Breast epithelium (tissue), 4 donors: ENCODE measurements around the gene PAX7. TPM values are rescaled to one million over a fixed set of nuclear protein-coding genes. Genes with fewer than 3 reads are reported as not detected.

Experiments used
- DNase-seq, 2 donors: peaks; one replicate each; pipeline ENCODE4 v3.0.0-alpha.2; 2019; ENCODE audit warnings: low spot score in 2 of 2
- H3K27ac ChIP-seq, 2 donors: fragments of 200-600 bp; sonication (generic) in 1 of 2; one replicate each; pipeline ENCODE4 v1.5.1; 2016 to 2019; ENCODE audit warnings: mild to moderate bottlenecking in 1 of 2
- H3K27me3 ChIP-seq, 2 donors: fragments of 200-600 bp; sonication (generic) in 1 of 2; one replicate each; pipeline versions ENCODE4 v1.5.1 to v1.6.0; 2017 to 2019; ENCODE audit warnings: control low read depth in 1 of 2, mild to moderate bottlenecking in 1 of 2
- H3K36me3 ChIP-seq: fragments of 200-600 bp; one replicate; pipeline ENCODE4 v1.5.1; 2019
- H3K4me1 ChIP-seq, 2 donors: fragments of 200-600 bp; sonication (generic); one replicate each; pipeline ENCODE4 v1.5.1; 2016 to 2019; ENCODE audit warnings: control low read depth in 1 of 2
- H3K4me3 ChIP-seq, 3 donors: fragments of 200-600 bp; sonication (generic); 1 replicate in 2 of 3; 2 replicates in 1 of 3; pipeline ENCODE4 v1.5.1; 2016 to 2019; ENCODE audit warnings: mild to moderate bottlenecking in 3 of 3, moderate library complexity in 2 of 3
- H3K9me3 ChIP-seq, 2 donors: fragments of 200-600 bp; sonication (generic) in 1 of 2; one replicate each; pipeline ENCODE4 v1.5.1; 2016 to 2019; ENCODE audit warnings: control low read depth in 1 of 2
- CTCF ChIP-seq, 3 donors: fragments of 450-650 bp; IDR thresholded peaks; one replicate each; pipeline ENCODE4 v1.5.1; 2016 to 2017; ENCODE audit warnings: antibody characterized with exemption in 3 of 3, mild to moderate bottlenecking in 3 of 3, moderate library complexity in 3 of 3
- POLR2A ChIP-seq: fragments of 450-650 bp; IDR thresholded peaks from one replicate; pipeline ENCODE4 v1.6.1; 2016; ENCODE audit warnings: antibody characterized with exemption, mild to moderate bottlenecking, moderate library complexity
- POLR2AphosphoS5 ChIP-seq, 3 donors: sonication (generic); formaldehyde crosslinking; IDR thresholded peaks; one replicate each; pipeline ENCODE4 v1.6.1; 2017; ENCODE audit warnings: antibody characterized with exemption in 3 of 3
- intact Hi-C: fragments of 100-400 bp; cut with DNase I; formaldehyde crosslinking; loops from one replicate; pipeline ENCODE4 v1.15.1; 2023; ENCODE audit warnings: low total_unique reads
- total RNA-seq, 3 donors: library from RNA; depleted of rRNA; stranded (reverse); fragments of >200 nt; gene quantifications; one replicate each; pipeline ENCODE4 v1.1.0, GENCODE V29; 2016

Gene PAX7
- total RNA-seq, 3 donors from 2014 or later: not detected

- Histone ChIP-seq H3K36me3 (no peaks in the 10 kb centered on the region), H3K9me3 (no peaks in the 10 kb centered on the region), H3K4me1 (no peaks in the 10 kb centered on the region), H3K4me3 (no peak overlapping the region), H3K27ac (no peak overlapping the region), H3K27me3 (peaks cover 0 to 92% of the 10 kb centered on the region in 2 donors)
- DNase-seq: no peak
- intact Hi-C loops: loop anchor here (5.0 kb wide), 1 partner anchor 119 kb away; no protein-coding TSS in a partner anchor
- no peak for TF ChIP-seq POLR2AphosphoS5 (IDR thresholded peaks at IDR 0.05)
- TF ChIP-seq POLR2A: no peak
- TF ChIP-seq CTCF (IDR thresholded peaks at IDR 0.05): no peak
Observed at GRCh38 chr1:18723206-18723605, 92.6 kb downstream of the PAX7 start.

GRCh38 chr1:18723701-18724411, 93.2 kb downstream of the PAX7 start:
- Histone ChIP-seq H3K4me1 (no peaks in the 10 kb centered on the region), H3K4me3 (no peak overlapping the region), H3K36me3 (no peaks in the 10 kb centered on the region), H3K27me3 (peaks cover 0 to 89% of the 10 kb centered on the region in 2 donors), H3K9me3 (no peaks in the 10 kb centered on the region), H3K27ac (no peak overlapping the region)
- TF ChIP-seq POLR2AphosphoS5 (IDR thresholded peaks at IDR 0.05) (no peak), CTCF (IDR thresholded peaks at IDR 0.05) (no peak), POLR2A (no peak)
- no peak for DNase-seq
- intact Hi-C loops: loop anchor here (5.0 kb wide), 1 partner anchor 118 kb away; no protein-coding TSS in a partner anchor

GRCh38 chr1:18724801-18725200, 94.2 kb downstream of the PAX7 start:
- Histone ChIP-seq H3K36me3 (no peaks in the 10 kb centered on the region), H3K4me3 (no peak overlapping the region), H3K27ac (no peak overlapping the region), H3K9me3 (no peaks in the 10 kb centered on the region), H3K4me1 (no peaks in the 10 kb centered on the region), H3K27me3 (peaks cover 0 to 88% of the 10 kb centered on the region in 2 donors)
- intact Hi-C loops: loop anchor here (5.0 kb wide), 1 partner anchor 118 kb away; no protein-coding TSS in a partner anchor
- TF ChIP-seq CTCF (IDR thresholded peaks at IDR 0.05) (no peak), POLR2A (no peak), POLR2AphosphoS5 (IDR thresholded peaks at IDR 0.05) (no peak)
- no peak for DNase-seq

GRCh38 chr1:18725231-18725895, 94.7 kb downstream of the PAX7 start:
- TF ChIP-seq POLR2A (no peak), CTCF (IDR thresholded peaks at IDR 0.05) (no peak), POLR2AphosphoS5 (IDR thresholded peaks at IDR 0.05) (no peak)
- no peak for DNase-seq
- intact Hi-C loops: no loop called here
- Histone ChIP-seq H3K27me3 (peaks cover 0 to 87% of the 10 kb centered on the region in 2 donors), H3K27ac (no peak overlapping the region), H3K9me3 (no peaks in the 10 kb centered on the region), H3K4me1 (no peaks in the 10 kb centered on the region), H3K4me3 (no peak overlapping the region), H3K36me3 (no peaks in the 10 kb centered on the region)

GRCh38 chr1:18726368-18726767, 95.7 kb downstream of the PAX7 start:
- Histone ChIP-seq H3K9me3 (no peaks in the 10 kb centered on the region), H3K27me3 (peaks cover 0 to 83% of the 10 kb centered on the region in 2 donors), H3K27ac (no peak overlapping the region), H3K4me1 (no peaks in the 10 kb centered on the region), H3K36me3 (no peaks in the 10 kb centered on the region), H3K4me3 (no peak overlapping the region)
- intact Hi-C loops: no loop called here
- TF ChIP-seq CTCF (IDR thresholded peaks at IDR 0.05) (no peak), POLR2A (no peak), POLR2AphosphoS5 (IDR thresholded peaks at IDR 0.05) (no peak)
- DNase-seq: no peak
